GM18907 (cell line): Measurements from ENCODE around the gene PIP5K1B.
"Not testable (repeated sequence)": the region's sequence is repeated elsewhere in the genome, so short reads cannot be mapped to it uniquely, and the experiment has no call there.

Experiments
- ATAC-seq: cut with Tn5 transposase; IDR thresholded peaks from one replicate; pipeline ENCODE4 v1.9.1; 2021; ENCODE audit warnings: mild to moderate bottlenecking, moderate library complexity; ENCODE audit not compliant: unreplicated experiment

Gene PIP5K1B

GRCh38 chr9:68704814-68705530, at the start of gene PIP5K1B:
Gene PIP5K1B (plus strand): TSS chr9:68705240. CDS start chr9:68822615, 117,375 bp downstream.
- ATAC-seq: peak; percentile 79

GRCh38 chr9:68664036-68664435, 41.0 kb upstream of the PIP5K1B start:
- ATAC-seq: no peak

DNA sequence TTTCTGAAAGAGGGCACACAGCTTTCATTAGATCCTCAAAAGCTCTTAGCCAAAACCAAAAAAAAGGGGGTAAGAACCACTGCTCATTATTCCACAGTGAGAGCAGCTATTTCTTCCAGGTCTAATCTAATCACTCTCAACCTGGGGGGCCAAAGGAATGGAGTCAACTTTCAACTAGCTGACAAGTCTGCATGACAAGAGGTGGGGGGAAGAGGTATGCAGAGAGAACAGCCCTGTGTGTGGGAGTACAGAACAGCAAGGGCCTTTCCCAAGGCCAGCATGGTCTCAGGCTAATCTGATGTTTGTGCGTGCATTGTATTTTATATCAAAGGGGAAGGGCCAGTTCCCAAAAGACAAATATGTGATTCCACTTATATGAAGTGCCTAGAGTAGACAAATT, 36.9 kb upstream of the PIP5K1B start:
- ATAC-seq: no peak

GRCh38 chr9:68669218-68669617, 35.8 kb upstream of the PIP5K1B start:
- no peak for ATAC-seq

- no peak for ATAC-seq
Observed at GRCh38 chr9:68672215-68672614, 32.8 kb upstream of the PIP5K1B start.

DNA sequence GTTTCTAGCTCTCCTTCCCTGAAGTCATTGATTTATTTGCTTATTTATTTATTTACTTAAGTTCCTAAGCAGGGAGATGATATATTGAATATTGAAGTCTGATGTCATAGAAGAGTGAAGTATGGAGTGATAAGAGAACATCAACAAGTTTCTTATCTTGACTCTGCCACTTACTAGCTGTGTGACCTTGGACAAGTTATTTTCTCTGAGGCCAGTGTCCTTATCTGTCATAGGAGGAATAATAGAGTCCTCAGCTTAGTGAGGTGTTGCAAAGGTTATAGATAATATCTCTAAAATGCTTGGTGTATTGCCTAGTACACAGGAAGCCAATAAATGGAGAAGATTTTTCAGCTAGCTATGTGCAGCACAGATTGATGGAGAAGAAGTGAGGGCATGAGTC, 32.4 kb upstream of the PIP5K1B start:
- no peak for ATAC-seq

GRCh38 chr9:68678430-68678829, 26.6 kb upstream of the PIP5K1B start:
- ATAC-seq: peak; percentile 50

- ATAC-seq: no peak
Observed at GRCh38 chr9:68683433-68683832, 21.6 kb upstream of the PIP5K1B start.

GRCh38 chr9:68685213-68685612, 19.8 kb upstream of the PIP5K1B start:
- ATAC-seq: no peak

DNA sequence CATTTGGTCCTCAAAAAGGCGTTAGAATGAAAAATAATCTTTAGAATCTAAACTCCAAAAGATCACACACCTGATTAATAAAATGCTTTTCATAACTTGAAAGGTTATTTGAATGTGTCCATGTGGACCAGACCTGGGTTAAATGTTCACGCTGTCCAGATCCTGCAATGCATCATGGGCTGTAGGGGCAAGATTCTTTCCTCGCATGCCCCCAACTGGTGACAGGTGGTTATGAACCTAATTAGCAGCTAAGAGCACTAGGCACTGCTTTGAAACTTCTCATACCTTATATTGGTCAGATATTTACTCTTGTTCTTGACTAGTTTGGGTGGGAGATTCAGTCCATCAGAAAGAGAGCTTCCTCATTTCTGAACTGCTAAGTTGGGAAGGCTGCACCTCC, 19.3 kb upstream of the PIP5K1B start:
- peak; percentile 81 for ATAC-seq

DNA sequence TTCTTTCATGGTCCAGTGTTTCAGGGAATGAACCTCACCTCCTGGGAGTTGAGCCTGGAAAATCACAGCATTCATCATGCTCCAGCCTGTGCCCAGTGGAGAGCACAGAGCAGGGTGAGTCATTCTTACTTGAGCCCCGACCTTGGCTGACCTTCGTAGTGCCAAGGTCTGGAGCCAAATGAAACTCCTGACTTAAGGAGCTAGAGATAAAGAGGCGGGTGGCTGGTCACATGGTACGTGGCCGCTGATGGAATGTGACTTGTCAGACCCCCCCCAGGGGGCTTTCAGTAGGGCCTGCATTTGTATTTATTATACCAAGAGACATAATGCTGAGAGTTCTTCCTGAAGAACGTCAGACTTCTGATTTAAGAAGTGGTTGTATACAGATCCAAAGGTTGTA, 15.0 kb upstream of the PIP5K1B start:
- no peak for ATAC-seq

GRCh38 chr9:68692519-68692918, 12.5 kb upstream of the PIP5K1B start:
- ATAC-seq: no peak

GRCh38 chr9:68694125-68694524, 10.9 kb upstream of the PIP5K1B start:
- no peak for ATAC-seq

DNA sequence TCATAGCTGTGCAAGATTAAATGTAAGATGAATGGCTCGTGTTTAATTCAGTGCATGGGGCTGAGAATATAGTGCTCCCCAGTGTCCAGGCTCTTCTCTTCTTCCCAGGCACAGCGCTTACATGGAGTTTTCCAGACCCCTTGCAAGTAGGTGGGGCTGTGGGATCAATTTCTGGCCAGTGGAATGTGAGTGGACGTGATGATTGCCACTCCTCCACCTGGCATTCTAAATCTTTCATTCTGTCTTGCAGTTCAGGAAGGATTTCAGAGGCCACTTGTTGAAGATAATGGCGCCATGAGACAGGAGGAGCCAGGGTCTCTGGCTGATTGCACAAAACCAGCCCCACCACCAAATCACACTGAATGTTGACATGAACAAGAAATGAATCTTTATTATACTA, 7.2 kb upstream of the PIP5K1B start:
- ATAC-seq: no peak

DNA sequence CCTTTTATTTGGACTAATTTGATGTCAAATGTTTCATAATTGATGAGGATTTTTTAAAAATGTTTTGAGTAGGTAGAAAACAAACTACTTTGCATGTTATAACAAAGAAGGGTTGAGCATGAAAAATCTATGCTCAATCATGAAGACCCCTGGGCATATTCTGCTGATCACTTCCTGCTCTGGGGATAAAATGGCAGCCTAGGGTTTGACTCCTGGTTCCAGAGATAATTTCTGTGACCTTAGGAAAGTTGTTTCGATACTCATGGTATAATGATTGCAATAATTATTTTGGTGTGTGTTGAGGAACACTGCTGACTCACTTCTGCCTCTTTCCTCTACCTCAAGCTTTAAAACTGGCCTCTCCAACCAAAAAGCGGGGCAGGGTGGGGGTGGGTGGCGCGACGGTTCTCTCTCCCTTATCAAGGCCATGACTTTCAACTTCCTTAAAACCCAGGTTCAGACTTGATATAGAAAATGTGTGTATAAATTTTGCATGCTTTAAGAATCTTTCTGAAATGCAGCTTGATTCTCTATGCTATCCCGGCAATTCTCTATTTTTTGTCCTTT, 6.0 kb upstream of the PIP5K1B start:
- no peak for ATAC-seq

DNA sequence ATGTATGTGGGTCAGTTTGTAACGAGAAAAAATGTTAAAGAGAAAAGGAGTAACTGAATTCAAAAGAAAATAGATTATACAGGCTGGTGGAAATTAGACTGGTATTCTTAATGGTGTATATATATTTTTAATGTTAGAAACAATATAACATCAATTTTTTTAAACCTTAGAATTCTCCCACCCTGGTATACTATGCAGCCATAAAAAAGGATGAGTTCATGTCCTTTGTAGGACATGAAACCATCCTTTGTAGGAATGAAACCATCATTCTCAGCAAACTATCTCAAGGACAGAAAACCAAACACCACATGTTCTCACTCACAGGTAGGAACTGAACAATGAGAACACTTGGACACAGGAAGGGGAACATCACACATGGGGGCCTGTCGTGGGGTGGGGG, 5.4 kb upstream of the PIP5K1B start:
- ATAC-seq: not testable (repeated sequence)

DNA sequence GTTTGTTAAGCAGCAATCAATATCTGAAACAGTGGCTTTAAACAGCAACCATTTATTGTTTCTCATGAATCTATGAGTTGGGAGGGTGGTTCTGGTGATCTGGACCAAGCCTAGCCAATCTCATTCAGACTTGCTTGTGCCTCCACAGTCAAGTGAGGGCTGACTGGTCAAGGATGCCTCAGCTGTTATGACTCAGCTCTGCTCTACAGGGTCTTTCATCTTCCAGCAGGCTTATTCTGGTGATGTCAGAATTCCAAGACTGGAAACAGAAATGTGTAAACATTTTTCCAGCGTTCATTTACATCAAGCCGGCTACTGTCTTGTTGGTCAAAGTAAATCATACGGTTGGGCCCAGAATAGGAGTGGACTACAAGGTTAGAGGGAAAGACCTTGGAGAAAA, 2.5 kb upstream of the PIP5K1B start:
- ATAC-seq: no peak

GRCh38 chr9:68703672-68704071, 1.4 kb upstream of the PIP5K1B start:
- ATAC-seq: no peak

DNA sequence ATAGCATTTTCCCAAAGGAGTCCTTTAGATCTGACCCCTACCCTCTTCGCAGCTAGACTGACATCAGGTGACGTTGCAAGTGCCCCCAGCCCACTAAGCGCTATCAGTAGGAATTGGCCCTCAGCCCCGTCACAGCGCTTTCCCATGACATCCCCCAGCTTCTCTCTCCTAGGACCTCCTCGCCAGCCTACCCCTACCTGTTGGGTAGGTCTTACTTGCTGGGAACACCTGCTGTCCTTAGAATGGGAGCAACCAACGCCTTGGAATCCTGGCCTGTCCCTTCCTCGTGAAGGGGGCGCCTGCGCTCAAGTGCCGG, 584 bp upstream of the PIP5K1B start:
- no peak for ATAC-seq

DNA sequence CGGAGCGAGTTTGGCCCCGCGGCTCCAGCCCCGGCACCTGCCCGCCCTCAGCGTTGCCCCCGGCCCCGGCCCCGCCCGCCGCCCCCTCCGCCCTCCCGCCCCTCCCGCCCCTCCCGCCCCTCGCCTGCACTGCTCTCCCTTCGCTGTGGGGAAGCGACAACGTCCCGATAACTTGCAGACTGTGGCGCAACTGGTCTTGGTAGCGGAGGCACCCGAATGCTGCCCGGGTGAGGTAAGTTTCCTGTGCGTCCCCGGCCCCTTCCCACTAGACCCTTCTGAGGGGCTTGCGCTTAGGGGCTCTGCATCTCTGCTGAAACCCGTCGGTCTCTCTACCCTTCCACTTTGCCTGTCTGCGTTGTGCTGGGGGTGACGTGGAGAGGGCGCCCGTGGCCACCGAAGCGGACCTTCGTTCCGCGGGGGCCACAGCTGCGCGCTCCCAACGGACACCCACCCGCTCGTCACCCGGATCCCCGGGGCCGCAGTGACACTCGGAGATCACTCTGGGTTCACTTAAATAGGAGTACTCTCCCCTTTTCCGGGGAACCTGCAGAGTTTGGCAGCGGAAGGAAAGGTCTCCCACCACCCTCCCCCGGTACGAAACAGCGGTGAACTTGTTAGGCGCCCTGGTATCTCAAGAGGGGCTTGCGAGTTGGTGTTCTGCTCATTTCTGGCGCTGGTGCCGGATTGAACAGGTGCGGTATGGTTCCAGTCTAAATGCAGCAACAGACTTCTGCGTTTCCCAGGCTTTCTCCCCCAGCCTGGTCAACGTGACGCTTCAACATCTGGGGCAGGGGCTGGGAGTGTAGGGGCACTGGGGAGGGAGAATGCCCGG, 707 bp downstream of the PIP5K1B start:
- peak; percentile 10 for ATAC-seq

- ATAC-seq: peak; percentile 56
Observed at GRCh38 chr9:68706363-68707201, 1.5 kb downstream of the PIP5K1B start.
